Measurements from ENCODE around the gene EPAS1. TPM values are rescaled to one million over a fixed set of nuclear protein-coding genes. Genes with fewer than 3 reads are reported as not detected.

EPAS1 gene
- total and polyA plus RNA-seq, 2 of the 13 experiments (the other 11 are each of a cell fraction or from before 2014, with no cell fraction given) = 47.1 to 182 TPM

GRCh38 chr2:46365913-46366667 lies 68.9 kb downstream of the EPAS1 start (continued):
- TF ChIP-seq, protein P1, sequence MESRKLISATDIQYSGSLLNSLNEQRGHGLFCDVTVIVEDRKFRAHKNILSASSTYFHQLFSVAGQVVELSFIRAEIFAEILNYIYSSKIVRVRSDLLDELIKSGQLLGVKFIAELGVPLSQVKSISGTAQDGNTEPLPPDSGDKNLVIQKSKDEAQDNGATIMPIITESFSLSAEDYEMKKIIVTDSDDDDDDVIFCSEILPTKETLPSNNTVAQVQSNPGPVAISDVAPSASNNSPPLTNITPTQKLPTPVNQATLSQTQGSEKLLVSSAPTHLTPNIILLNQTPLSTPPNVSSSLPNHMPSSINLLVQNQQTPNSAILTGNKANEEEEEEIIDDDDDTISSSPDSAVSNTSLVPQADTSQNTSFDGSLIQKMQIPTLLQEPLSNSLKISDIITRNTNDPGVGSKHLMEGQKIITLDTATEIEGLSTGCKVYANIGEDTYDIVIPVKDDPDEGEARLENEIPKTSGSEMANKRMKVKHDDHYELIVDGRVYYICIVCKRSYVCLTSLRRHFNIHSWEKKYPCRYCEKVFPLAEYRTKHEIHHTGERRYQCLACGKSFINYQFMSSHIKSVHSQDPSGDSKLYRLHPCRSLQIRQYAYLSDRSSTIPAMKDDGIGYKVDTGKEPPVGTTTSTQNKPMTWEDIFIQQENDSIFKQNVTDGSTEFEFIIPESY (CRISPR knock-in tag; IDR thresholded peaks at IDR 0.05) = 0 out of 2 replicates have a peak, but pooled peaks have one; percentile 11
- TF ChIP-seq SSRP1 (CRISPR knock-in tag; IDR thresholded peaks at IDR 0.05) = no peak

GRCh38 chr2:46366668-46367052 lies 69.5 kb downstream of the EPAS1 start:
- ChIA-PET POLR2A (no interaction called here), CTCF (ENCODE audit: low intra/inter-chr PET ratio, low total read pairs) (interaction anchor here (2.7 kb wide), 2 partner anchors 95 to 304 kb away, joined by 16 to 20 read pairs; no protein-coding TSS in a partner anchor)
- TF ChIP-seq RBM22 (optimal IDR thresholded peaks at IDR 0.05; ENCODE audit: low read length) (peak; percentile 24), NR2C2 (CRISPR knock-in tag; IDR thresholded peaks at IDR 0.05; ENCODE audit: borderline replicate concordance) (no peak)
- no peaks in the 10 kb centered on the region for H3K9me3 ChIP-seq (ENCODE audit: low read length)
- no peak for ATAC-seq
- H3K79me2 ChIP-seq (ENCODE audit: insufficient read depth, low read length) = no peaks in the 10 kb centered on the region
- intact Hi-C loops (cut with micrococcal nuclease; ENCODE audit: unreplicated experiment) = loop anchor here (1.0 kb wide), 1 partner anchor 95 kb away; no protein-coding TSS in a partner anchor
- no peak overlapping the region for H3K4me3 ChIP-seq (replicated peaks in 1 of 3; ENCODE audit: insufficient read depth in 1 of 3, low read depth in 2 of 3, low read length in 3 of 3)
- H3K4me2 ChIP-seq (ENCODE audit: low read depth, low read length) = no peak overlapping the region
- 98% methylated on average over 9 of the region's 9 CpGs for WGBS (ENCODE audit: low lambda C conversion rate)
- no peak overlapping the region for H2AFZ ChIP-seq (ENCODE audit: low read length)
- in situ Hi-C loops (cut with HindIII; ENCODE audit: extremely low pct_ligation_motif_present, low pct_unique_long_range_greater_than_20kb) = loop anchor here (10.0 kb wide), 1 partner anchor 352 kb away; no protein-coding TSS in a partner anchor
- H3K36me3 ChIP-seq (replicated peaks in 1 of 2; ENCODE audit: control insufficient read depth in 1 of 2, insufficient read depth in 2 of 2, low read length in 2 of 2) = peaks cover 50 to 85% of the 10 kb centered on the region in 2 experiments
- H3K4me1 ChIP-seq (ENCODE audit: insufficient read depth, low read length) = peaks cover 4% of the 10 kb centered on the region; the same call in 1 of the 2 replicates
- no peak overlapping the region for H3K9ac ChIP-seq (ENCODE audit: insufficient read depth, low read depth, low read length)
- no peak for FAIRE-seq
- H3K27me3 ChIP-seq (ENCODE audit: control insufficient read depth in 1 of 2, insufficient read depth in 2 of 2, low read length in 2 of 2) = no peaks in the 10 kb centered on the region
- H4K20me1 ChIP-seq (ENCODE audit: insufficient read depth, low read length) = no peaks in the 10 kb centered on the region; the same call in 1 of the 2 replicates
- BruUV-seq (replicated peaks) = no TSS peak
- H3K27ac ChIP-seq (ENCODE audit: extremely low read length, insufficient read depth, low read length) = no peak overlapping the region
- no peak for DNase-seq (ENCODE audit: low spot score)
